MM.1S (cell line): ENCODE measurements around the gene RBM12.

Source experiments
- DNase-seq: peaks from one replicate; pipeline ENCODE4 v3.0.0-alpha.2; 2015
- H2AFZ ChIP-seq: fragments of 300-600 bp; sonication (generic); 2 replicates; pipeline ENCODE4 v1.6.0; 2016; ENCODE audit warnings: antibody characterized with exemption, low read length
- H3F3A ChIP-seq: fragments of 300-600 bp; sonication (generic); 2 replicates; pipeline ENCODE4 v1.6.1; 2016; ENCODE audit warnings: mild to moderate bottlenecking, antibody characterized with exemption, low read length, moderate library complexity, mixed read lengths; ENCODE audit not compliant: insufficient read depth
- H3K27ac ChIP-seq: fragments of 300-600 bp; sonication (generic); 2 replicates; pipeline ENCODE4 v1.5.1; 2016; ENCODE audit warnings: mild to moderate bottlenecking, low read length
- H3K27me3 ChIP-seq: fragments of 300-600 bp; sonication (generic); replicated peaks from 2 replicates; pipeline ENCODE4 v1.6.0; 2016; ENCODE audit warnings: low read length; ENCODE audit not compliant: insufficient read depth
- H3K36me3 ChIP-seq: fragments of 300-600 bp; sonication (generic); replicated peaks from 2 replicates; pipeline ENCODE4 v1.6.1; 2016; ENCODE audit warnings: mild to moderate bottlenecking, low read length, mixed read lengths; ENCODE audit not compliant: insufficient read depth
- H3K4me1 ChIP-seq: fragments of 300-600 bp; sonication (generic); 2 replicates; pipeline ENCODE4 v1.6.1; 2016; ENCODE audit warnings: low read length, mixed read lengths
- H3K4me2 ChIP-seq: fragments of 300-600 bp; sonication (generic); 2 replicates; pipeline ENCODE4 v1.6.0; 2016; ENCODE audit warnings: low read depth, low read length
- H3K4me3 ChIP-seq: fragments of 300-600 bp; sonication (generic); 2 replicates; pipeline ENCODE4 v1.5.1; 2016; ENCODE audit warnings: low read length, mixed read lengths
- H3K79me2 ChIP-seq: fragments of 300-600 bp; sonication (generic); 2 replicates; pipeline ENCODE4 v1.6.1; 2016; ENCODE audit warnings: mixed run types, low read length, mixed read lengths
- H3K9ac ChIP-seq: fragments of 300-600 bp; sonication (generic); 2 replicates; pipeline ENCODE4 v1.6.1; 2016; ENCODE audit warnings: low read length, mixed read lengths
- H3K9me2 ChIP-seq: fragments of 300-600 bp; sonication (generic); replicated peaks from 2 replicates; pipeline ENCODE4 v1.6.1; 2016; ENCODE audit warnings: mild to moderate bottlenecking, low read length, mixed read lengths; ENCODE audit not compliant: insufficient read depth
- H3K9me3 ChIP-seq: fragments of 300-600 bp; sonication (generic); replicated peaks from 2 replicates; pipeline ENCODE4 v1.6.1; 2016; ENCODE audit warnings: mild to moderate bottlenecking, low read length, mixed read lengths; ENCODE audit not compliant: insufficient read depth
- H4K20me1 ChIP-seq: fragments of 300-600 bp; sonication (generic); 2 replicates; pipeline ENCODE4 v1.6.1; 2016; ENCODE audit warnings: mild to moderate bottlenecking, low read length, moderate library complexity, mixed read lengths; ENCODE audit not compliant: insufficient read depth
- CTCF ChIP-seq: fragments of 300-600 bp; sonication (generic); IDR thresholded peaks from 2 replicates; pipeline ENCODE4 v1.5.1; 2016; ENCODE audit warnings: antibody characterized with exemption, low read length, mixed read lengths
- EZH2 ChIP-seq: fragments of 300-600 bp; sonication (generic); optimal IDR thresholded peaks from 2 replicates; pipeline ENCODE3; 2017; ENCODE audit warnings: low read depth, mild to moderate bottlenecking, antibody characterized with exemption, low read length, mixed read lengths
- EZH2phosphoT487 ChIP-seq: fragments of 300-600 bp; sonication (generic); IDR thresholded peaks from 2 replicates; pipeline ENCODE4 v1.6.1; 2018; ENCODE audit warnings: antibody characterized with exemption, low read length

The RBM12 gene

GRCh38 chr20:35700625-35701148 lies 36.0 kb upstream of the RBM12 start:
- Histone ChIP-seq H3K9me2 (no peaks in the 10 kb centered on the region), H3K9me3 (no peaks in the 10 kb centered on the region), H3K27ac (peak overlapping the region; percentile 79; the same call in 1 of the 2 replicates), H2AFZ (no peak overlapping the region), H3K9ac (peak overlapping the region; percentile 86; the same call in 1 of the 2 replicates), H3K4me2 (peak overlapping the region; percentile 75), H3K4me3 (peak overlapping the region; percentile 93), H3F3A (peaks cover 56% of the 10 kb centered on the region), H3K27me3 (no peaks in the 10 kb centered on the region), H3K79me2 (peaks cover 63% of the 10 kb centered on the region), H3K36me3 (peaks cover 18% of the 10 kb centered on the region), H3K4me1 (peaks cover 10% of the 10 kb centered on the region; the same call in 1 of the 2 replicates), H4K20me1 (peaks cover 3% of the 10 kb centered on the region; the same call in 1 of the 2 replicates)
- TF ChIP-seq EZH2phosphoT487 (no peak), CTCF (no peak), EZH2 (no peak)
- DNase-seq = no peak

GRCh38 chr20:35699957-35700624 lies 35.4 kb upstream of the RBM12 start:
- peak overlapping the region; percentile 86 for H3K9ac ChIP-seq
- peak overlapping the region; percentile 97 for H2AFZ ChIP-seq

GRCh38 chr20:35699127-35699956 lies 34.6 kb upstream of the RBM12 start, which contains the start of the genes NFS1 and ROMO1:
TSS of gene NFS1 (minus strand) at chr20:35699352. CDS start at chr20:35699288, 64 bp downstream.
TSS of gene ROMO1 (plus strand) at chr20:35699405. CDS start at chr20:35699633, 228 bp downstream.
- Histone ChIP-seq H3K9ac (peak within 1 kb of the TSS; percentile 86), H3K79me2 (peaks cover 51% of the 10 kb centered on the region), H4K20me1 (no peaks in the 10 kb centered on the region; the same call in 1 of the 2 replicates), H3K4me3 (peak within 1 kb of the TSS; percentile 93), H3K4me1 (peaks cover 10% of the 10 kb centered on the region; the same call in 1 of the 2 replicates), H3K4me2 (peak within 1 kb of the TSS; percentile 75), H2AFZ (peak within 1 kb of the TSS; percentile 97), H3F3A (peaks cover 44% of the 10 kb centered on the region), H3K9me2 (no peaks in the 10 kb centered on the region), H3K27ac (peak within 1 kb of the TSS; percentile 79), H3K36me3 (peaks cover 11% of the 10 kb centered on the region; the same call in 1 of the 2 replicates), H3K9me3 (no peaks in the 10 kb centered on the region), H3K27me3 (no peaks in the 10 kb centered on the region)
- peak; percentile 86 for DNase-seq
- TF ChIP-seq CTCF (no peak), EZH2phosphoT487 (no peak), EZH2 (no peak)

More at GRCh38 chr20:35699957-35700624, 35.4 kb upstream of the RBM12 start:
- Histone ChIP-seq H3F3A (peaks cover 51% of the 10 kb centered on the region), H3K9me2 (no peaks in the 10 kb centered on the region), H3K4me3 (peak overlapping the region; percentile 93), H3K4me1 (peaks cover 10% of the 10 kb centered on the region; the same call in 1 of the 2 replicates), H3K9me3 (no peaks in the 10 kb centered on the region), H3K27me3 (no peaks in the 10 kb centered on the region), H3K27ac (peak overlapping the region; percentile 79; the same call in 1 of the 2 replicates), H3K36me3 (peaks cover 18% of the 10 kb centered on the region), H4K20me1 (no peaks in the 10 kb centered on the region; the same call in 1 of the 2 replicates), H3K79me2 (peaks cover 58% of the 10 kb centered on the region), H3K4me2 (peak overlapping the region; percentile 75)
- peak; percentile 30 for DNase-seq
- TF ChIP-seq EZH2phosphoT487 = no peak
